Nephron progenitor cell (in vitro differentiated cells): ENCODE results near the gene GAS7.

Experiments
- DNase-seq: peaks from one replicate; pipeline ENCODE4 v3.0.0; 2021
- H3K27ac Mint-ChIP-seq: 2 replicates; pipeline ENCODE4 v1.8.0; 2021; ENCODE audit warnings: mild to moderate bottlenecking, moderate library complexity, mixed read lengths
- H3K27me3 Mint-ChIP-seq: 2 replicates; pipeline ENCODE4 v1.8.0; 2021; ENCODE audit warnings: mild to moderate bottlenecking, low read depth, mixed read lengths; ENCODE audit not compliant: poor library complexity
- H3K36me3 Mint-ChIP-seq: 2 replicates; pipeline ENCODE4 v1.8.0; 2021; ENCODE audit warnings: low read depth, mixed read lengths
- H3K4me1 Mint-ChIP-seq: 2 replicates; pipeline ENCODE4 v1.8.0; 2021; ENCODE audit warnings: mixed read lengths
- H3K4me3 Mint-ChIP-seq: 2 replicates; pipeline ENCODE4 v1.8.0; 2021; ENCODE audit warnings: mild to moderate bottlenecking, moderate library complexity, mixed read lengths
- H3K9me3 Mint-ChIP-seq: 2 replicates; pipeline ENCODE4 v1.8.0; 2021; ENCODE audit warnings: mild to moderate bottlenecking, moderate library complexity, mixed read lengths
- TF ChIP-seq, protein P1 (sequence below): fragments of 200-600 bp; sonication (generic); IDR thresholded peaks from 2 replicates; pipeline ENCODE4 v1.5.0; 2021; ENCODE audit warnings: antibody characterized with exemption

Gene GAS7

GRCh38 chr17:9931144-9931741 is 267.2 kb downstream of the GAS7 start:
- Mint-ChIP-seq H3K27ac (no peak overlapping the region), H3K4me1 (peaks cover 27% of the 10 kb centered on the region), H3K9me3 (peaks cover 6% of the 10 kb centered on the region), H3K36me3 (no peaks in the 10 kb centered on the region), H3K27me3 (peaks cover 25% of the 10 kb centered on the region), H3K4me3 (no peak overlapping the region)
- TF ChIP-seq, protein P1, sequence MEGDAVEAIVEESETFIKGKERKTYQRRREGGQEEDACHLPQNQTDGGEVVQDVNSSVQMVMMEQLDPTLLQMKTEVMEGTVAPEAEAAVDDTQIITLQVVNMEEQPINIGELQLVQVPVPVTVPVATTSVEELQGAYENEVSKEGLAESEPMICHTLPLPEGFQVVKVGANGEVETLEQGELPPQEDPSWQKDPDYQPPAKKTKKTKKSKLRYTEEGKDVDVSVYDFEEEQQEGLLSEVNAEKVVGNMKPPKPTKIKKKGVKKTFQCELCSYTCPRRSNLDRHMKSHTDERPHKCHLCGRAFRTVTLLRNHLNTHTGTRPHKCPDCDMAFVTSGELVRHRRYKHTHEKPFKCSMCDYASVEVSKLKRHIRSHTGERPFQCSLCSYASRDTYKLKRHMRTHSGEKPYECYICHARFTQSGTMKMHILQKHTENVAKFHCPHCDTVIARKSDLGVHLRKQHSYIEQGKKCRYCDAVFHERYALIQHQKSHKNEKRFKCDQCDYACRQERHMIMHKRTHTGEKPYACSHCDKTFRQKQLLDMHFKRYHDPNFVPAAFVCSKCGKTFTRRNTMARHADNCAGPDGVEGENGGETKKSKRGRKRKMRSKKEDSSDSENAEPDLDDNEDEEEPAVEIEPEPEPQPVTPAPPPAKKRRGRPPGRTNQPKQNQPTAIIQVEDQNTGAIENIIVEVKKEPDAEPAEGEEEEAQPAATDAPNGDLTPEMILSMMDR, result no peak
- DNase-seq, result no peak

- Mint-ChIP-seq H3K4me1 (peaks cover 39% of the 10 kb centered on the region), H3K27me3 (peaks cover 20% of the 10 kb centered on the region), H3K4me3 (no peak overlapping the region), H3K36me3 (no peaks in the 10 kb centered on the region), H3K27ac (no peak overlapping the region), H3K9me3 (no peaks in the 10 kb centered on the region)
- TF ChIP-seq, protein P1, result no peak
- DNase-seq, result no peak
These were observed 268.5 kb downstream of the GAS7 start for GRCh38 chr17:9929871-9930270.

GRCh38 chr17:9928601-9929333 is 269.6 kb downstream of the GAS7 start:
- Mint-ChIP-seq H3K4me3 (no peak overlapping the region), H3K9me3 (no peaks in the 10 kb centered on the region), H3K27ac (no peak overlapping the region), H3K4me1 (peaks cover 45% of the 10 kb centered on the region), H3K27me3 (peaks cover 20% of the 10 kb centered on the region), H3K36me3 (no peaks in the 10 kb centered on the region)
- TF ChIP-seq, protein P1, result peak; percentile 61
- DNase-seq, result peak; percentile 70

- no peak for DNase-seq
- Mint-ChIP-seq H3K36me3 (no peaks in the 10 kb centered on the region), H3K27me3 (peaks cover 16% of the 10 kb centered on the region), H3K4me3 (no peak overlapping the region), H3K9me3 (peaks cover 5% of the 10 kb centered on the region), H3K27ac (no peak overlapping the region), H3K4me1 (peaks cover 38% of the 10 kb centered on the region)
- TF ChIP-seq, protein P1, result no peak
These were observed 272.1 kb downstream of the GAS7 start for GRCh38 chr17:9926150-9926804.

DNA sequence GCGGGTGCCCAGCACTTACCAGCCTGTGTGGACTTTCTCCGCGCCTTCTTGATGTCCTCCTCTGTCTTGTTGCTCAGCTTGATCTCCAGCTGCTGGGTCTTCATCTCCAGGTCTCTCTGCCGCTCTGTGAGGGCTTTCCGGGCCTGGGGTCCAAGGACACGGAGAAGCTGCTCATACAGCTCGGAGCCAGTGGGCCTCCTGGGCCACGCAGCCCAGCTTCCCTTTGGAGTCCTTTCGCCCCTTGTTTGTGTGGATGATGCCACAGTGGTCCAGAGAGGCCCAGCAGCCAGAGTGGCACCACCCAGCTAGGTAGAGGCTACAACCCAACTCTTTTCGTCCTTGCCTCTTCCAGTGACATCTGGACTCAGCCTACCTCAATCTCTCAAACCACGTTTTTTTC is 272.9 kb downstream of the GAS7 start:
- TF ChIP-seq, protein P1, result no peak
- no peaks in the 10 kb centered on the region for H3K36me3 Mint-ChIP-seq
- peaks cover 8% of the 10 kb centered on the region for H3K27me3 Mint-ChIP-seq
- no peak overlapping the region for H3K27ac Mint-ChIP-seq
- H3K9me3 Mint-ChIP-seq, result peaks cover 5% of the 10 kb centered on the region
- H3K4me1 Mint-ChIP-seq, result peaks cover 41% of the 10 kb centered on the region
- DNase-seq, result no peak
- no peak overlapping the region for H3K4me3 Mint-ChIP-seq
